HG03432 (cell line): ENCODE results near the gene PTH2.
"Not testable (repeated sequence)": the region's sequence is repeated elsewhere in the genome, so short reads cannot be mapped to it uniquely, and the experiment has no call there.

Experiments used
- ATAC-seq: cut with Tn5 transposase; IDR thresholded peaks from one replicate; pipeline ENCODE4 v1.9.1; 2021; ENCODE audit warnings: mild to moderate bottlenecking, moderate library complexity; ENCODE audit not compliant: unreplicated experiment

PTH2 gene

GRCh38 chr19:49390131-49390928 is 32.9 kb downstream of the PTH2 start:
- ATAC-seq = no peak

- no peak for ATAC-seq
These were observed 33.8 kb downstream of the PTH2 start for GRCh38 chr19:49389406-49389805.

GRCh38 chr19:49387936-49388372 is 35.3 kb downstream of the PTH2 start, which contains the start of gene KASH5:
Gene KASH5 (plus strand): TSS chr19:49388249. CDS start chr19:49390884, 2,635 bp downstream.
- ATAC-seq = no peak

- ATAC-seq = no peak
These were observed 39.6 kb downstream of the PTH2 start for GRCh38 chr19:49383599-49383998.

GRCh38 chr19:49382639-49383038 is 40.6 kb downstream of the PTH2 start:
- no peak for ATAC-seq

GRCh38 chr19:49380391-49380790 is 42.9 kb downstream of the PTH2 start:
- no peak for ATAC-seq

- no peak for ATAC-seq
These were observed 44.7 kb downstream of the PTH2 start for GRCh38 chr19:49378512-49378911.

- no peak for ATAC-seq
These were observed 48.4 kb downstream of the PTH2 start for GRCh38 chr19:49374665-49375434.

- ATAC-seq = not testable (repeated sequence)
These were observed 50.1 kb downstream of the PTH2 start for GRCh38 chr19:49373174-49373573.
